Ishikawa (cell line): Measurements from ENCODE around the gene TSPAN7.

ENCODE experiments used
- EP300 ChIP-seq: IDR thresholded peaks from 2 replicates; pipeline ENCODE4 v1.6.1; 2012; ENCODE audit warnings: borderline replicate concordance
- TF ChIP-seq, protein P1 (sequence below): IDR thresholded peaks from 2 replicates; pipeline ENCODE4 v1.6.1; 2012; ENCODE audit warnings: low read depth, mild to moderate bottlenecking

DNA sequence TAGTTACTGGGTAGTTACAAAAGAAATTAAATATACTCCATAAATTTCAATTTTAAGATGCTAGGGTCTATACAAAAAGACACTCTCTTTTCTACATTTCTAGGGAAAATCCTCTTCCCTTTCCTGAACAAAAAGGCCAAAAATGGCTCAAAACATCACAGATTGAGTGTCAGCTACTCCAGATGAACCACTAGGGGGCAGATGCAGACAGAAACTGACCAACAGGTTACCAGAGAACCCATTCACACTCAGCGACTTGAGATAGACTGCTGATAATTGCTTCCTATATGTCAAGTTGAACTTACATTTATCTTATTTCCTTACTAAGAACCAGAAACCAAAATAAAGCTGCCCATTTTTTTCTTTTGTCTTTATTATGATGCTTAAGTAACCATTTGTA, 156.5 kb downstream of the TSPAN7 start:
- TF ChIP-seq EP300, result no peak
- TF ChIP-seq, protein P1, sequence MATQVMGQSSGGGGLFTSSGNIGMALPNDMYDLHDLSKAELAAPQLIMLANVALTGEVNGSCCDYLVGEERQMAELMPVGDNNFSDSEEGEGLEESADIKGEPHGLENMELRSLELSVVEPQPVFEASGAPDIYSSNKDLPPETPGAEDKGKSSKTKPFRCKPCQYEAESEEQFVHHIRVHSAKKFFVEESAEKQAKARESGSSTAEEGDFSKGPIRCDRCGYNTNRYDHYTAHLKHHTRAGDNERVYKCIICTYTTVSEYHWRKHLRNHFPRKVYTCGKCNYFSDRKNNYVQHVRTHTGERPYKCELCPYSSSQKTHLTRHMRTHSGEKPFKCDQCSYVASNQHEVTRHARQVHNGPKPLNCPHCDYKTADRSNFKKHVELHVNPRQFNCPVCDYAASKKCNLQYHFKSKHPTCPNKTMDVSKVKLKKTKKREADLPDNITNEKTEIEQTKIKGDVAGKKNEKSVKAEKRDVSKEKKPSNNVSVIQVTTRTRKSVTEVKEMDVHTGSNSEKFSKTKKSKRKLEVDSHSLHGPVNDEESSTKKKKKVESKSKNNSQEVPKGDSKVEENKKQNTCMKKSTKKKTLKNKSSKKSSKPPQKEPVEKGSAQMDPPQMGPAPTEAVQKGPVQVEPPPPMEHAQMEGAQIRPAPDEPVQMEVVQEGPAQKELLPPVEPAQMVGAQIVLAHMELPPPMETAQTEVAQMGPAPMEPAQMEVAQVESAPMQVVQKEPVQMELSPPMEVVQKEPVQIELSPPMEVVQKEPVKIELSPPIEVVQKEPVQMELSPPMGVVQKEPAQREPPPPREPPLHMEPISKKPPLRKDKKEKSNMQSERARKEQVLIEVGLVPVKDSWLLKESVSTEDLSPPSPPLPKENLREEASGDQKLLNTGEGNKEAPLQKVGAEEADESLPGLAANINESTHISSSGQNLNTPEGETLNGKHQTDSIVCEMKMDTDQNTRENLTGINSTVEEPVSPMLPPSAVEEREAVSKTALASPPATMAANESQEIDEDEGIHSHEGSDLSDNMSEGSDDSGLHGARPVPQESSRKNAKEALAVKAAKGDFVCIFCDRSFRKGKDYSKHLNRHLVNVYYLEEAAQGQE, result no peak
